Measurements from ENCODE around the gene GFI1. TPM values are rescaled to one million over a fixed set of nuclear protein-coding genes. Genes with fewer than 3 reads are reported as not detected.

Gene GFI1
- total RNA-seq = under 1 TPM; under 0.01 to 0.33 TPM

DNA sequence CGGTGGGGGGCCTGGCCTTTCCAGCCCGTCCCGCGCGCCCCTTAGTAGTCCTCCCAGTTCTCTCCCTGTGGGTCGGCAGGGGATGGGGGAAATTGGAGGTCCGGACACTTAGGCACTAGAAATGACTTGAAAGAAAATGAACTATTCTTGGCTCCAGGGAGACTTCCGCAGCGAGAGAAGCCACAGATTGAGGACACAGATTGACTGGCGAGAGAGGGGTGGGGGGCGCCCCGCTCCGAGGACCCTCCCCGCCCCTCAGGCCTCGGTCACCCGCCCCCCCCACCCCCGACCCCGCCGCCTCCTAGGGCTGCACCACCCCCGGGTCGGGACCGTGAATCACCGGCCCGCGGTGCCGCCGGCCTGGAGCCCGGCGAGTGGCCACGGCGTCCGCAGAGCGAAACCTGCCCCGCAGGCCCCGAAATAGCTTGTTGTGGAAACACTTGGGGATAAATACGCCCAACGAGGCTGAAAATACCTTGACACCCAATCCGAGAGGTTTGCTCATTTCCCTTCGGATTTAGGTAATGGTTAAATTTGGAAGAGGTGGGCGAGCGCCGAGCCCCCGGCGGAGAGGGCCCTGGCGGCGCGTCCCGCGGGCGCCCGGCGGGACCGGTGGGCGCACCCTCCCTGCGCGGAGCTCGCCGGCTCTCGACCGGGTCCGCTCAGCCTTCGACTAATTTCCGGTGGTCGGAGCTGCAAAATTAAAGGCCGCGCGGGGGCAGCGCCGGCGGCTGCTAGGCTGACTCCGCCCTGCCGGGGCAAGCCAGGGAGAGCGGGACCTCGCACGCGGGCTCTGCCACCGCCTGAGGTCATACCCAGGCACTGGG lies at the start of gene GFI1:
Gene GFI1 (minus strand): TSS at position 675 of the 827 bp plus-strand sequence. CDS start 3,438 bp downstream, outside the sequence.

Other genes with a start within 250 kb of the GFI1 start
- 10 to 100 TPM; 12.0 to 13.3 TPM for gene GLMN, start 187.9 kb downstream of the GFI1 start, total RNA-seq
- 1 to 10 TPM; 3.7 to 4.5 TPM for gene RPAP2, start 187.9 kb downstream of the GFI1 start, total RNA-seq